Measurements from ENCODE around the gene MMP25.
A peak's percentile ranks its signal among the peaks of the same experiment; 100 is the strongest.
"Not testable (repeated sequence)": the region's sequence is repeated elsewhere in the genome, so short reads cannot be mapped to it uniquely, and the experiment has no call there.

The MMP25 gene

DNA sequence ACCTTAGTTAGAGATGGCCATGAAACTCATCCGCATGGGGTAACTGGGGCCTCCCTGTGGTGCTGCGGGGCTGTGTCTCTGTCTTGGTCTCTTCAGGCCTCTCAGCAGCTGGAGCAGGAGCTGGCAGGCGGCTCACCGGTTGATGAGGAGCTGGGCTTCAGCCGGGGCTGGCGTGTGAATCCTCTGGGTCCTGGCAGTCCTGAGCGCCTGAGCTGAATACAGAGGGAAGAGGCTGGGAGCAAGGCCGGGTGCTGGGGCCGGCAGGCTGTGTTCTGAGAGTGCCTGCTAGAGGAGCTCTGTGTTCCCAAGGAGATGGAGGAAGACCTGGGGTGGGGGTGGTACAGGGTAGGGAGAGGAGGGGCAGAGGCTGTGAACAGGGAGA, 9.4 kb downstream of the MMP25 start:
- not testable (repeated sequence) for DNase-seq (ENCODE audit: low read depth)

- no peak for DNase-seq (ENCODE audit: low read depth)
These were observed 10.2 kb downstream of the MMP25 start for GRCh38 chr16:3056336-3057180.

GRCh38 chr16:3057181-3058138, 11.1 kb downstream of the MMP25 start:
- DNase-seq (ENCODE audit: low read depth) = no peak

GRCh38 chr16:3058139-3059030, 12.0 kb downstream of the MMP25 start:
- DNase-seq (ENCODE audit: low read depth) = peak; percentile 43

DNA sequence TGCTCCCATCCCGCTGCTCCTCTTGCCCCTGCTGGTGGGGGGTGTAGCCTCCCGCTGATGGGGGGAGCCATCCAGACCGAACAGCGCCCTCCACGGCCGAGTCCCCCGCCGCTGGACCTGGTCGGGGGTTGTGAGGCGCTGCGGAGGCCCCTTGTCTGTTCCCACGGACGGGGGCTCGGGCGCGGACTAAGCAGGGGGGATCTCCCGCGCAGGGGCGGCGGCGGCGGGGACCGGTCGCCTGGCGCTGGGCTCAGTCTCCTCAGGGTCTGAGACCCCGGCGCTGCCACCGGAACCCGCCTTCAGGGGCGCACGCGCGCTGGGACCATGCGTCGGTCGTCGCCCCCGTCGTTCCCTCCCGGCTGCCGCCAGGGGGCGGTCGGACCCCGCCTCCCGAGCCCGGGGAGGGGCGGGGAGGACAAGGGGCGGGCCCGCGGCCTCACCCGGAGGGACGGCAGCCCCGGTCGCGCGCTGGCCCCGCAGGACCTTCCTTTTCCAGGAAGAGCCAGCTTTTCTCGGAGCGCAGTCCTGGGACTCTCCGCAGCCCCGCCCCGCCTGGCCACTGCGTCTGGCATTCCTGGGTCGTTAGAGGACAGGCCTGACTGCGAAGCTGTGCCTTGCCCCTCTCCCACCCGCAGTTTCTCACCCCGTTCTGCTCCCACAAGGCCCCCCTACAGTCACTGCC, 12.8 kb downstream of the MMP25 start:
- DNase-seq (ENCODE audit: low read depth) = peak; percentile 91

DNA sequence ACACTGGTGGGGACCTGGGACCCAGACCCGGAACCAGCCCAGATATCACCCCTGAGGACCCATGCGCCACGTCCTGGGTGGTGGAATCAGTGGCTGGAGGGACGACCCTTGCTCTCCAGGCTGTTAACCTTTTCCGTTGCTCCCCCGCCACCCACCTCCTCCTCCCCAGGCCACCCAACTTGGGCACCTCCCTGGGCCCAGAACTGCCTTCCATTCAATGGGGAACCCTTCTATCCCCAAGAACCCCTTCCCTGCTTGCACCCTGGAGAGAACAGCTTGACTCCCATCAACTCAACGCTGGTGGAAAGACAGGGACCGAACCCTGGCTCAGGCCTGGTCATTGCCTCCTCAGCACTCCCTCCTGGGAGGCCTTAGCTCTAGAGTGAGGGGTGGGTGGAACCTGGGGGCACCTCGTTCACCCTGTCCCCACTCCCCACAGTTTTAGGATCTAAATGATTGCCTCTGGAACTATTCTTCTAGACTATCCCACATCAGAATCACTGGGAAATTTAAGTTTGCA, 13.4 kb downstream of the MMP25 start:
- DNase-seq (ENCODE audit: low read depth) = no peak

GRCh38 chr16:3060339-3061127, 14.2 kb downstream of the MMP25 start:
- no peak for DNase-seq (ENCODE audit: low read depth)

DNA sequence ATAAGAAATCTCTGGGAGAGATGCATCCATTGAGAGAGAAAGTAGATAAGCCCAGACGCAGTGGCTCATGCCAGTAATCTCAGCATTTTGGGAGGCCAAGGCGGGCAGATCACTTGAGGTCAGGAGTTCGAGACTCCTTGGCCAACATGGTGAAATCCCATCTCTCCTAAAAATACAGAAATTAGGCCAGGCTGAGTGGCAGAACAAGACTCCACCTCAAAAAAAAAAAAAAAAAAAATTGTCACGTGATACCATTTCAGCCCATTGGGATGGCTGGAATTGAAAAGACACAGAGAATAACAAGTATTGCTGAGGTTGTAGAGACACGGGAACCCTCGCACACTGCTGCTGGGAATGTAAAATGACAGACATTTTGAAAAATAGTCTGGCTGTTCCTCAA, 16.2 kb downstream of the MMP25 start:
- DNase-seq (ENCODE audit: low read depth) = no peak

DNA sequence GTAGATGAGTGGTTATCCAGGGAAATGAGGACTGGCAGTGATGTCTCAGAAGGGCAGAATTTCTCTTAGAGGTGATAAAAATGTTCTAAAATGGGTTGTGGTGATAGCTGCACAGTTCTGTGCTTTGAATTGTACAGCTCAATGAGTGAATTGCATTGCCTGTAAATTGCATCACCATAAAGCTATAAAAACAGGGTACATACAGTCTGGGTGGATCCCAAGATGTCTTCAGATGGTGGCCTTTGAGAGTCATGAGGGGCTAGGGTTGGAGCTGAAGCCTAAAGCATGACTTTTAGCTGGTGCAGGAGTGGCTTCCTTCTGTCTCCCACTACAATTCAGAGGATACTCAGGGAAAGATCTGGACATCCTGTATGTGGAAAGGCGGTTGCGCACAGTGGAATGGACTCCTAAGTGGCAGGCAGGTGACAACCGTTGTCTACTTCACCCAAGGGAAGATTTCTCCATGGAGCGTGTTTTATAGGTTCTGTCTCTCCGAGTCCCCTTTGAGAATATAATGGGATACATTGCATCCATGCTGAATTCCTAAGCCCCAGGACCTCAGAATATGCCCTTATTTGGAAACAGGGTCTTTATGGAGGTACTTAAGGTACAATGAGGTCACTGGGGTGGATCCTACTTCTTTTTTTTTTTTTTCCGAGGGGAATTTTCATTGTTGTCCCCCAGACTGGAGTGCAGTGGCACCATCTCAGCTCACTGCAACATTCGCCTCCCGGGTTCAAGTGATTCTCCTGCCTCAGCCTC, 17.4 kb downstream of the MMP25 start:
- DNase-seq (ENCODE audit: low read depth) = no peak

- no peak for DNase-seq (ENCODE audit: low read depth)
These were observed 18.8 kb downstream of the MMP25 start, which contains the start of gene IL32 for GRCh38 chr16:3065069-3065741. Gene IL32, plus strand, starts transcription at chr16:3065640. Its CDS starts 172 bp downstream, at chr16:3065812.

DNA sequence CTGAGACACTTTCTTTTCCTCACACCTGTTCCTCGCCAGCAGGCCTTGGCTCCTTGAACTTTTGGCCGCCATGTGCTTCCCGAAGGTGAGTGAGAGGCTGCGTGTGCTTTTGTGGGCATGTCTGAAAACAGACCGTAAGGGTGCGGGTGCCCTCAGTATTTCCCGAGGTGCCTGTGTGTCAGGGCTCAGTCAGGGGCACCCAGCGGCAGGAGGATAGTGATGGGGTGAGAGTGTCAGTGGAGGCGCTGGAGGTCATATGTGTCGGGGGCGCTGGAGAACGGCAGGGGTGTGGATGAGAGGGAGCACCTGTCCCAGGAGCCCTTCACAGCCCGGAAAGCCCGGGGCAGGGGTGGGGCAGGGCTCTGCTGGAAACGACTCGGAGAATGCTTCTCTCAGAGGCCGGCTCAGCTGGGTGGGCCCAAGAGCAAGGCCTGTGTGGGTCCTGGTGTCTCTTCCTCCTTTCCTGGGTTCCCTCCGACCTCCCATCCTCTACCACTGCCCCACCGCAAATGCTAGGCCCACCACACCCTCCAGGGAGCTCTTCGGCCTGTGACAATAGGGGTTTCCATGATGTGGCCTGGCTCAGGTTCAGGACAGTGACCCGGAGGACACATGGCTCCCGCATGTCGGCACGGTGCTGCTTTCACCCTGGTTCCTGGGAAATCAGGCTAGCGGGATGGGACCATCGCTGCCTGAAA, 19.5 kb downstream of the MMP25 start:
- DNase-seq (ENCODE audit: low read depth) = no peak

- no peak for DNase-seq (ENCODE audit: low read depth)
These were observed 20.0 kb downstream of the MMP25 start for GRCh38 chr16:3066440-3066748.

GRCh38 chr16:3068487-3068886, 22.1 kb downstream of the MMP25 start:
- DNase-seq (ENCODE audit: low read depth) = no peak

- not testable (repeated sequence) for DNase-seq (ENCODE audit: low read depth)
These were observed 22.8 kb downstream of the MMP25 start for GRCh38 chr16:3069146-3069545.

DNA sequence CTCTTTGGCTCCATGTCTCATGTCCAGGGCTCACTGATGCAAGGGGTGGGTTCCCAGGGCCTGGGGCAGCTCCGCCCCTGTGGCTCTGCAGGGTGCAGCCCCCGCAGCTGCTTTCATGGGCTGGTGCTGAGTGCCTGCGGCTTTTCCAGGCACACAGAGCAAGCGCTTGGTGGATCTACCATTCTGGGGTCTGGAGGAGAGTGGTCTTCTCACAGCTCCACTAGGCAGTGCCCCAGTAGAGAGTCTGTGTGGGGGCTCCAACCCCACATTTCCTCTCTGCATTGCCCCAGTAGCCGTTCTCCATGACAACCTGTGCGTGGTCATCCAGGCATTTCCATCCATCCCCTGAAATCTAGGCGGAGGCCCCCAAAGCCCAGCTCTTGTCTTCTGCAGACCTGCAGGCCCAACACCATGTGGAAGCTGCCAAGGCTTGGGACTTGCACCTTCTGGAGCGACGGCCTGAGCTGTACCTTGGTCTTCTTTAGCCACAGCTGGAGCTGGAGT, 24.3 kb downstream of the MMP25 start:
- no peak for DNase-seq (ENCODE audit: low read depth)

GRCh38 chr16:3071655-3072054, 25.3 kb downstream of the MMP25 start:
- no peak for DNase-seq (ENCODE audit: low read depth)

- not testable (repeated sequence) for DNase-seq (ENCODE audit: low read depth)
These were observed 25.8 kb downstream of the MMP25 start for GRCh38 chr16:3072148-3072547.

Measured in CMK (cell line).